SK-N-MC (cell line): ENCODE results near the gene DSCAML1.

Source experiments
- EZH2 ChIP-seq: fragments of 200-600 bp; sonication (generic); IDR thresholded peaks from one replicate; pipeline ENCODE4 v1.6.1; 2017; ENCODE audit warnings: antibody characterized with exemption
- FOXP2 ChIP-seq: optimal IDR thresholded peaks from 2 replicates; pipeline ENCODE3; 2011; ENCODE audit warnings: mild to moderate bottlenecking, moderate library complexity; ENCODE audit not compliant: insufficient read depth; ENCODE audit errors: extremely low read length, control extremely low read depth
- POLR2AphosphoS5 ChIP-seq: IDR thresholded peaks from 2 replicates; pipeline ENCODE4 v1.6.1; 2012; ENCODE audit warnings: mild to moderate bottlenecking, low read depth, low read length, borderline replicate concordance

- TF ChIP-seq EZH2 = no peak
- no peak for TF ChIP-seq POLR2AphosphoS5
- TF ChIP-seq FOXP2 = no peak
These were observed 128.0 kb downstream of the DSCAML1 start for GRCh38 chr11:117669062-117669461.
